Measurements from ENCODE around the gene CNDP2.

Gene CNDP2

GRCh38 chr18:74456017-74456348 is 40.2 kb upstream of the CNDP2 start:
- no peak overlapping the region for H3K27ac ChIP-seq
- no peaks in the 10 kb centered on the region for H3K79me2 ChIP-seq
- no peak overlapping the region for H3K4me2 ChIP-seq (ENCODE audit: low read length)
- no peak overlapping the region for H3K9ac ChIP-seq
- H2AFZ ChIP-seq, result peak overlapping the region; percentile 46
- peak overlapping the region; percentile 12 for H3K4me3 ChIP-seq (ENCODE audit: low read depth, low read length)
- no peaks in the 10 kb centered on the region for H3K4me1 ChIP-seq
- no peak for TF ChIP-seq CTCF (IDR thresholded peaks at IDR 0.05)
- no peaks in the 10 kb centered on the region for H3K9me3 ChIP-seq (ENCODE audit: control insufficient read depth, low read length)
- peaks cover 5% of the 10 kb centered on the region for H3K27me3 ChIP-seq (ENCODE audit: control insufficient read depth, insufficient read depth, low read length)
- H3K36me3 ChIP-seq (ENCODE audit: control insufficient read depth, insufficient read depth, low read length), result no peaks in the 10 kb centered on the region

- peak overlapping the region; percentile 46 for H2AFZ ChIP-seq
- H3K36me3 ChIP-seq (ENCODE audit: control insufficient read depth, insufficient read depth, low read length), result no peaks in the 10 kb centered on the region
- H3K4me3 ChIP-seq (ENCODE audit: low read depth, low read length), result peak overlapping the region; percentile 12
- H3K79me2 ChIP-seq, result no peaks in the 10 kb centered on the region
- no peak for TF ChIP-seq CTCF (IDR thresholded peaks at IDR 0.05)
- peak overlapping the region; percentile 39 for H3K4me2 ChIP-seq (ENCODE audit: low read length)
- H3K27me3 ChIP-seq (ENCODE audit: control insufficient read depth, insufficient read depth, low read length), result peaks cover 5% of the 10 kb centered on the region
- H3K9me3 ChIP-seq (ENCODE audit: control insufficient read depth, low read length), result no peaks in the 10 kb centered on the region
- H3K9ac ChIP-seq, result no peak overlapping the region
- H3K27ac ChIP-seq, result no peak overlapping the region
- no peaks in the 10 kb centered on the region for H3K4me1 ChIP-seq
Measured at GRCh38 chr18:74456349-74457042, 39.7 kb upstream of the CNDP2 start.

GRCh38 chr18:74457043-74457724 is 39.0 kb upstream of the CNDP2 start, which contains the start of gene DIPK1C:
Gene DIPK1C (minus strand): TSS chr18:74457308. CDS start chr18:74457259, 49 bp downstream.
- Histone ChIP-seq H3K9ac (no peak within 1 kb of the TSS), H3K27me3 (ENCODE audit: control insufficient read depth, insufficient read depth, low read length) (peaks cover 5% of the 10 kb centered on the region), H3K9me3 (ENCODE audit: control insufficient read depth, low read length) (no peaks in the 10 kb centered on the region), H3K36me3 (ENCODE audit: control insufficient read depth, insufficient read depth, low read length) (no peaks in the 10 kb centered on the region), H3K4me3 (ENCODE audit: low read depth, low read length) (peak within 1 kb of the TSS; percentile 12), H3K4me2 (ENCODE audit: low read length) (peak within 1 kb of the TSS; percentile 39), H3K4me1 (no peaks in the 10 kb centered on the region), H2AFZ (peak within 1 kb of the TSS; percentile 46), H3K79me2 (no peaks in the 10 kb centered on the region), H3K27ac (no peak within 1 kb of the TSS)
- TF ChIP-seq CTCF (IDR thresholded peaks at IDR 0.05), result no peak

GRCh38 chr18:74457725-74458421 is 38.3 kb upstream of the CNDP2 start:
- Histone ChIP-seq H3K4me1 (no peaks in the 10 kb centered on the region), H3K79me2 (no peaks in the 10 kb centered on the region), H3K27me3 (ENCODE audit: control insufficient read depth, insufficient read depth, low read length) (peaks cover 5% of the 10 kb centered on the region), H3K4me2 (ENCODE audit: low read length) (peak overlapping the region; percentile 26), H3K9ac (no peak overlapping the region), H3K4me3 (ENCODE audit: low read depth, low read length) (no peak overlapping the region), H3K27ac (no peak overlapping the region), H3K36me3 (ENCODE audit: control insufficient read depth, insufficient read depth, low read length) (no peaks in the 10 kb centered on the region), H2AFZ (peak overlapping the region; percentile 25), H3K9me3 (ENCODE audit: control insufficient read depth, low read length) (no peaks in the 10 kb centered on the region)
- no peak for TF ChIP-seq CTCF (IDR thresholded peaks at IDR 0.05)

All from parathyroid adenoma (tissue), 2 donors.